NCI-H1105 treated with DMSO at 0.1 percent for 48 hours (cell line): ENCODE results near the gene MTHFD2L.
"Not testable (repeated sequence)": the region's sequence is repeated elsewhere in the genome, so short reads cannot be mapped to it uniquely, and the experiment has no call there.

ENCODE experiments used
- DNase-seq: peaks from one replicate; lab custom pipeline; 2025; lab: John Stamatoyannopoulos, UW

Gene MTHFD2L

GRCh38 chr4:74335341-74336021 is 177.6 kb downstream of the MTHFD2L start:
- DNase-seq, result no peak

- DNase-seq, result no peak
Measured at GRCh38 chr4:74338792-74339333, 180.9 kb downstream of the MTHFD2L start.

- no peak for DNase-seq
Measured at GRCh38 chr4:74339501-74339900, 181.6 kb downstream of the MTHFD2L start.

DNA sequence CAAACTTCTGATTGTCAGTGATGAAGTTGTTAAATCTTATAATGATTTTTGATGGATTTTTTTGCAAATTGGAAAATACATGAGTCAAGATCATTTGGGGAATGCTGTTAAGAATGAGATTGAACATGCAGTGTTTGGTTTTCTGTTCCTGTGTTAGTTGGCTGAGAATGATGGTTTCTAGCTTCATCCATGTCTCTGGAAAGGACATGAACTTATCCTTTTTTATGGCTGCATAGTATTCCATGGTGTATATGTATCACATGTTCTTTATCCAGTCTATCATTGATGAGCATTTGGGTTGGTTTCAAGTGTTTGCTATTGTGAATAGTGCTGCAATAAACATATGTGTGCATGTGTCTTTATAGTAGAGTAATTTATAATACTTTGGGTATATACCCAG is 182.5 kb downstream of the MTHFD2L start:
- not testable (repeated sequence) for DNase-seq

GRCh38 chr4:74344031-74344430 is 186.1 kb downstream of the MTHFD2L start:
- no peak for DNase-seq
